Gastroesophageal sphincter (tissue), 4 donors: ENCODE data around the gene IL17RD. TPM values are rescaled to one million over a fixed set of nuclear protein-coding genes. Genes with fewer than 3 reads are reported as not detected.
A peak's percentile ranks its signal among the peaks of the same experiment; 100 is the strongest.

Experiments used
- ATAC-seq: fragments of 150-250 bp; one replicate; pipeline ENCODE4 v1.9.1; 2016; ENCODE audit warnings: mild to moderate bottlenecking, moderate library complexity
- H3K27ac ChIP-seq, 4 donors: fragments of 200-600 bp; sonication (generic) in 3 of 4; 1 replicate in 3 of 4; 2 replicates in 1 of 4; pipeline ENCODE4 v1.5.1; 2016 to 2019
- H3K27me3 ChIP-seq: fragments of 200-600 bp; sonication (generic); one replicate; pipeline ENCODE4 v1.5.1; 2019
- H3K36me3 ChIP-seq, 2 donors: fragments of 200-600 bp; sonication (generic); one replicate each; pipeline ENCODE4 v1.5.1; 2019; ENCODE audit warnings: control low read depth in 1 of 2
- H3K4me1 ChIP-seq, 3 donors: fragments of 200-600 bp; sonication (generic); 1 replicate in 2 of 3; 2 replicates in 1 of 3; pipeline ENCODE4 v1.5.1; 2016 to 2019; ENCODE audit warnings: control low read depth in 2 of 3
- H3K4me3 ChIP-seq, 2 donors: fragments of 200-600 bp; sonication (generic); one replicate each; pipeline ENCODE4 v1.5.1; 2019; ENCODE audit warnings: mild to moderate bottlenecking in 1 of 2, moderate library complexity in 1 of 2
- H3K9me3 ChIP-seq, 3 donors: fragments of 200-600 bp; sonication (generic); one replicate each; pipeline ENCODE4 v1.5.1; 2017 to 2019; ENCODE audit warnings: control low read depth in 2 of 3
- EP300 ChIP-seq: sonication (generic); formaldehyde crosslinking; IDR thresholded peaks from one replicate; pipeline ENCODE4 v1.6.1; 2017; ENCODE audit warnings: antibody characterized with exemption, mild to moderate bottlenecking
- POLR2A ChIP-seq, 2 donors: fragments of 450-650 bp; IDR thresholded peaks; one replicate each; pipeline ENCODE4 v1.6.1; 2017; ENCODE audit warnings: antibody characterized with exemption in 2 of 2, mild to moderate bottlenecking in 2 of 2, moderate library complexity in 1 of 2
- POLR2AphosphoS5 ChIP-seq: sonication (generic); formaldehyde crosslinking; IDR thresholded peaks from one replicate; pipeline ENCODE4 v1.6.1; 2017; ENCODE audit warnings: antibody characterized with exemption
- WGBS, 2 donors: methylation state at CpG; one replicate each; pipeline ENCODE4 v1.1.5; 2018; ENCODE audit warnings: low coverage in 1 of 2; 5-methylcytosine and 5-hydroxymethylcytosine counted together
- total RNA-seq, 4 donors: library from RNA; depleted of rRNA; stranded (reverse); fragments of >200 nt; gene quantifications; one replicate each; pipeline ENCODE4 v1.1.0, GENCODE V29; 2016
- TF ChIP-seq, protein P1 (sequence below), 4 experiments: fragments of 200-600 bp in 2 of 4; fragments of 450-650 bp in 2 of 4; sonication (generic) in 1 of 4; IDR thresholded peaks; one replicate each; pipeline ENCODE4 v1.5.1; 2017 to 2019; ENCODE audit warnings: antibody characterized with exemption in 4 of 4, mild to moderate bottlenecking in 2 of 4, moderate library complexity in 2 of 4

IL17RD gene
- total RNA-seq, 4 donors from 2014 or later, result 4.5 to 15.9 (median 8.7) TPM

DNA sequence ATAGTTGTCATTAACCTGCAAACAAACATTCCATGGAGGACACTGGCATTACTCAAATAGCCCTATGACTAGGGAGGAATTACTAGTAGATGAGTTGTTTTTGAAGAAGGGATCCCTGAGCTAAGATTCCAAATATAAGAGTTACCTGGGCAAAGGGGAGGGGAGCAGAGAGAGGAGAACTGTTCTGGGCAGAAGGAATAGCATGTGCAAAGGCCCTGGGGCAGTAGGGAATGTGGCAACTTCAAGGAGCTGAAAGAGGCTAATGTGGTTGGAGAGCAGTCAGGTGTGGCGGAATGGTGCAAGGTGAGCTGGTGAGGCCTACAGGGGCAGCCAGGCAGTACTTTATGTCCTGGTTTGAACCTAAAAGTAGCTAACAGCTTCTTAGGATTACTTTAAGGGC lies 5.8 kb upstream of the IL17RD start:
- TF ChIP-seq POLR2AphosphoS5, result no peak
- TF ChIP-seq, protein P1, sequence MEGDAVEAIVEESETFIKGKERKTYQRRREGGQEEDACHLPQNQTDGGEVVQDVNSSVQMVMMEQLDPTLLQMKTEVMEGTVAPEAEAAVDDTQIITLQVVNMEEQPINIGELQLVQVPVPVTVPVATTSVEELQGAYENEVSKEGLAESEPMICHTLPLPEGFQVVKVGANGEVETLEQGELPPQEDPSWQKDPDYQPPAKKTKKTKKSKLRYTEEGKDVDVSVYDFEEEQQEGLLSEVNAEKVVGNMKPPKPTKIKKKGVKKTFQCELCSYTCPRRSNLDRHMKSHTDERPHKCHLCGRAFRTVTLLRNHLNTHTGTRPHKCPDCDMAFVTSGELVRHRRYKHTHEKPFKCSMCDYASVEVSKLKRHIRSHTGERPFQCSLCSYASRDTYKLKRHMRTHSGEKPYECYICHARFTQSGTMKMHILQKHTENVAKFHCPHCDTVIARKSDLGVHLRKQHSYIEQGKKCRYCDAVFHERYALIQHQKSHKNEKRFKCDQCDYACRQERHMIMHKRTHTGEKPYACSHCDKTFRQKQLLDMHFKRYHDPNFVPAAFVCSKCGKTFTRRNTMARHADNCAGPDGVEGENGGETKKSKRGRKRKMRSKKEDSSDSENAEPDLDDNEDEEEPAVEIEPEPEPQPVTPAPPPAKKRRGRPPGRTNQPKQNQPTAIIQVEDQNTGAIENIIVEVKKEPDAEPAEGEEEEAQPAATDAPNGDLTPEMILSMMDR (IDR thresholded peaks at IDR 0.05), result no peak
- no peak for TF ChIP-seq EP300
- no peak for TF ChIP-seq POLR2A (IDR thresholded peaks at IDR 0.05)
- H3K27ac ChIP-seq, result no peak overlapping the region
- H3K27me3 ChIP-seq, result peaks cover 13% of the 10 kb centered on the region
- H3K9me3 ChIP-seq, result no peaks in the 10 kb centered on the region
- H3K4me3 ChIP-seq, result no peak overlapping the region
- H3K36me3 ChIP-seq, result no peaks in the 10 kb centered on the region
- H3K4me1 ChIP-seq, result peaks cover 0 to 12% (median 0%) of the 10 kb centered on the region in 3 donors
- ATAC-seq, result no peak
- WGBS, 2 donors, result 100% methylated on average over 1 of the region's 1 CpG

GRCh38 chr3:57169872-57170623 lies 4.9 kb upstream of the IL17RD start:
- Histone ChIP-seq H3K9me3 (no peaks in the 10 kb centered on the region), H3K36me3 (no peaks in the 10 kb centered on the region), H3K27me3 (peaks cover 13% of the 10 kb centered on the region), H3K4me1 (peaks cover 0 to 21% (median 2%) of the 10 kb centered on the region in 3 donors), H3K4me3 (peak overlapping the region; percentile 5 to 50), H3K27ac (peak overlapping the region in 2 of 4 donors; percentile 20 to 49)
- ATAC-seq, result peak; percentile 76
- TF ChIP-seq POLR2AphosphoS5, result no peak
- TF ChIP-seq, protein P1 (IDR thresholded peaks at IDR 0.05), result peak in 3 of 4 experiments; percentile 73 to 90 (median 78)
- 10 to 13% methylated on average over 4 to 5 of the region's 40 CpGs for WGBS, 2 donors

DNA sequence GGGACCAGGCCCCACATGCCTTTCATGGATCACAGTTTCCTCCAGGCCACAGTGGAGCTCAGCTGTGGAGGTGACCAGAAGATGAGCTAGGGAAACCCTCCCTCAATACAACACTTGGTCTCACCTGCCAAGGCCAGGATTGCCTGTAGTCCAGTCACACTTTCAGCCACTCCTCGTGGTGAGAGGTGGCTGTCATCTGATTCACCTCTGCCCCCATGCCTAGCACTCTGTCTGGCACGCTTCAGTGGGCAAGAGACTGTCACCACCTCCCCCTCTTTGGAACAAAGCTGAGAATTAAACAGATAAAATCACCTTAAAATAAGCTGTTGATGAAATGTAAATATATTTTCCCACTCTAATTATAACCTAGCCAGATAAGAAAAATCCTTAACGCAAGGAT lies 4.0 kb upstream of the IL17RD start:
- TF ChIP-seq POLR2A (IDR thresholded peaks at IDR 0.05) (no peak), POLR2AphosphoS5 (no peak)
- TF ChIP-seq, protein P1 (IDR thresholded peaks at IDR 0.05), result no peak
- no peak for ATAC-seq
- WGBS, 2 donors, result 65 to 86% methylated on average over 2 to 3 of the region's 3 CpGs

DNA sequence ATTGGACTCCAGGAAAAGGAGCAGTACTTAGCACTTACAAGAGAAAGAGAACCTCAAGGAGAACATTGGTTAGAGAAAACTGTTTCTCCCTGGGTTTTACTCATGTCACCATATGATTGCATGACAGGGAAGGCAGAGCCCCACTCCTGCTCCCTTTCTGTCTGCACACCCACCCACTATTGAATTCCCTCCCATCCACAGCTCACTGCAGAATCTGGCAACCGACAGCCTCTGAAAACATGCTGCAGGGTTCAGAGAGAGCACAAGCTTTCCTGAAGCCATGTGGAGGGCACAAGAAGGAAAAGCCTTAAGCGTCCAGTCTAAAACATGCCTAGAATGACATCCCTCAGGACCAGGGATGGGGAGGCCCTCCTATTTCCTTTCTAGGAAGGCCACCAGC lies 3.0 kb upstream of the IL17RD start:
- 71% methylated on average over 1 of the region's 2 CpGs; no CpG with 5 or more reads in 1 of the 2 donors for WGBS, 2 donors
- Histone ChIP-seq H3K27me3 (peaks cover 13% of the 10 kb centered on the region), H3K9me3 (no peaks in the 10 kb centered on the region), H3K4me3 (no peak overlapping the region), H3K27ac (no peak overlapping the region), H3K4me1 (peaks cover 0 to 37% (median 7%) of the 10 kb centered on the region in 3 donors), H3K36me3 (no peaks in the 10 kb centered on the region)
- no peak for TF ChIP-seq EP300
- no peak for TF ChIP-seq POLR2A (IDR thresholded peaks at IDR 0.05)
- TF ChIP-seq, protein P1 (IDR thresholded peaks at IDR 0.05), result no peak
- no peak for TF ChIP-seq POLR2AphosphoS5
- no peak for ATAC-seq

More for the DNA sequence above, 4.0 kb upstream of the IL17RD start:
- no peaks in the 10 kb centered on the region for H3K9me3 ChIP-seq
- peaks cover 13% of the 10 kb centered on the region for H3K27me3 ChIP-seq
- no peaks in the 10 kb centered on the region for H3K36me3 ChIP-seq
- no peak overlapping the region for H3K27ac ChIP-seq
- H3K4me1 ChIP-seq, result peaks cover 0 to 30% (median 5%) of the 10 kb centered on the region in 3 donors
- H3K4me3 ChIP-seq, result no peak overlapping the region

- ATAC-seq, result no peak
- H3K4me1 ChIP-seq, result peaks cover 0 to 52% (median 8%) of the 10 kb centered on the region in 3 donors
- TF ChIP-seq, protein P1 (IDR thresholded peaks at IDR 0.05), result no peak
- TF ChIP-seq POLR2A (IDR thresholded peaks at IDR 0.05) (no peak), EP300 (no peak), POLR2AphosphoS5 (no peak)
- whole genome bisulfite sequencing, 2 donors, result 85 to 86% methylated on average over 1 of the region's 2 CpGs
- H3K9me3 ChIP-seq, result no peaks in the 10 kb centered on the region
- H3K27me3 ChIP-seq, result peaks cover 13% of the 10 kb centered on the region
- H3K4me3 ChIP-seq, result no peak overlapping the region
- no peak overlapping the region for H3K27ac ChIP-seq
- H3K36me3 ChIP-seq, result no peaks in the 10 kb centered on the region
Measured at GRCh38 chr3:57166660-57167059, 1.5 kb upstream of the IL17RD start.
